Measurements from ENCODE around the gene SEC14L5. TPM values are rescaled to one million over a fixed set of nuclear protein-coding genes. Genes with fewer than 3 reads are reported as not detected.

Gene SEC14L5
- total and polyA plus RNA-seq, 2 donors (not counting 3 experiments of a cell fraction or from before 2014, with no cell fraction given) = not detected

GRCh38 chr16:5027086-5027485, 69.0 kb downstream of the SEC14L5 start:
- H3K27ac ChIP-seq (ENCODE audit: insufficient read depth, low read depth, low read length) = no peak overlapping the region
- H3K79me2 ChIP-seq (ENCODE audit: control insufficient read depth, insufficient read depth, low read length) = no peaks in the 10 kb centered on the region
- dilution Hi-C loops (cut with MboI; ENCODE audit: extremely low pct_ligation_motif_present, low sequenced_read_pairs) (no loop called here), intact Hi-C loops (cut with micrococcal nuclease) (no loop called here)
- no peak overlapping the region for H3K4me2 ChIP-seq (ENCODE audit: insufficient read depth, low read length)
- ChIA-PET POLR2A (no interaction called here), CTCF (interaction anchor here (1.2 to 1.3 kb wide), 2 partner anchors 9 to 32 kb away, joined by 3 read pairs; no protein-coding TSS in a partner anchor)
- TF ChIP-seq GATA2 (IDR thresholded peaks at IDR 0.05; ENCODE audit: insufficient read depth, insufficient read length, low read depth, low read length) = no peak
- no peak for TF ChIP-seq FOS (IDR thresholded peaks at IDR 0.05; ENCODE audit: borderline replicate concordance, insufficient read depth, low read length)
- TF ChIP-seq CTCF (IDR thresholded peaks at IDR 0.05; ENCODE audit: extremely low read depth in 1 of 2, insufficient read depth in 1 of 2, low read depth in 1 of 2, low read length in 2 of 2) = no peak
- TF ChIP-seq JUN (IDR thresholded peaks at IDR 0.05; ENCODE audit: borderline replicate concordance, insufficient read depth, insufficient read length, low read depth) = no peak
- TF ChIP-seq EZH2 (IDR thresholded peaks at IDR 0.05; ENCODE audit: borderline replicate concordance, low read depth, low read length, severe bottlenecking) = no peak
- TF ChIP-seq MAX (IDR thresholded peaks at IDR 0.05; ENCODE audit: insufficient read depth, insufficient read length) = no peak
- TF ChIP-seq POLR2A (IDR thresholded peaks at IDR 0.05; ENCODE audit: low read depth, low read length) = no peak
- no peak for TF ChIP-seq MYC (IDR thresholded peaks at IDR 0.05; ENCODE audit: low read depth, low read length)
- TF ChIP-seq POLR2AphosphoS5 (IDR thresholded peaks at IDR 0.05; ENCODE audit: insufficient read depth, low read depth, low read length) = no peak
- no peak for DNase-seq (ENCODE audit: low read depth, low spot score)
- H3K9me3 ChIP-seq (replicated peaks; ENCODE audit: control insufficient read depth, insufficient read depth, low read length) = no peaks in the 10 kb centered on the region
- H3K9me1 ChIP-seq (replicated peaks; ENCODE audit: control insufficient read depth, extremely low read depth, insufficient read depth, low read length) = no peaks in the 10 kb centered on the region
- H3K36me3 ChIP-seq (ENCODE audit: control insufficient read depth in 2 of 2, extremely low read depth in 1 of 2, insufficient read depth in 2 of 2, low read length in 2 of 2) = peaks cover 0 to 2% of the 10 kb centered on the region in 2 experiments
- BruUV-seq (replicated peaks) = no TSS peak
- H4K20me1 ChIP-seq (replicated peaks; ENCODE audit: control insufficient read depth, extremely low read depth, insufficient read depth, low read length) = no peaks in the 10 kb centered on the region
- no peak for FAIRE-seq
- no peak overlapping the region for H2AFZ ChIP-seq (ENCODE audit: low read depth, low read length)
- H3K9ac ChIP-seq (replicated peaks; ENCODE audit: extremely low read depth, insufficient read depth, low read length) = no peak overlapping the region
- H3K27me3 ChIP-seq (ENCODE audit: control insufficient read depth in 2 of 2, insufficient read depth in 2 of 2, low read length in 2 of 2) = no peaks in the 10 kb centered on the region
- H3K4me3 ChIP-seq (replicated peaks in 1 of 3; ENCODE audit: insufficient read depth in 1 of 3, low read depth in 1 of 3, low read length in 3 of 3) = no peak overlapping the region
- H3K4me1 ChIP-seq (ENCODE audit: control insufficient read depth, extremely low read depth, insufficient read depth, low read length) = no peaks in the 10 kb centered on the region

All from endothelial cell of umbilical vein (primary cell).